ENCODE measurements around the gene NPLOC4.

- TF ChIP-seq CTCF (IDR thresholded peaks at IDR 0.05) (no peak), POLR2A (IDR thresholded peaks at IDR 0.05) (no peak), POLR2AphosphoS5 (IDR thresholded peaks at IDR 0.05) (no peak), EP300 (IDR thresholded peaks at IDR 0.05) (no peak)
Observed at GRCh38 chr17:81533339-81534141, 103.4 kb downstream of the NPLOC4 start.

Measured in stomach (tissue), 4 donors.